ENCODE measurements around the gene ACTMAP.
A peak's percentile ranks its signal among the peaks of the same experiment; 100 is the strongest.
"Not testable (repeated sequence)": the region's sequence is repeated elsewhere in the genome, so short reads cannot be mapped to it uniquely, and the experiment has no call there.

The ACTMAP gene

DNA sequence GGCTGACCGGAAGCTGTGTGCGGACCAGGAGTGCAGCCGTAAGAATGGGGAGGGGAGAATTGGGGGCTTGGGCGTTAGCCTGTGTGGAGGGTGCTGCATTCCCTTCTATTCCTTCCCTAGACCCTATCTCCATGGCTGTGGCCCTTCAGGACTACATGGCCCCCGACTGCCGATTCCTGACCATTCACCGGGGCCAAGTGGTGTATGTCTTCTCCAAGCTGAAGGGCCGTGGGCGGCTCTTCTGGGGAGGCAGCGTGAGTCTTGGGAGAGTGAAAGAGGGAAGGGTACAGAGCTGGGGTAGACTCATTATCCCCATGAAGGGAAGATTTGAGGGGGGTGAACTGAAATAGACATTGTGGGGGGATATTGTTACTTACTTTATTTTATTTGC is 25.4 kb upstream of the ACTMAP start:
- DNase-seq = no peak

DNA sequence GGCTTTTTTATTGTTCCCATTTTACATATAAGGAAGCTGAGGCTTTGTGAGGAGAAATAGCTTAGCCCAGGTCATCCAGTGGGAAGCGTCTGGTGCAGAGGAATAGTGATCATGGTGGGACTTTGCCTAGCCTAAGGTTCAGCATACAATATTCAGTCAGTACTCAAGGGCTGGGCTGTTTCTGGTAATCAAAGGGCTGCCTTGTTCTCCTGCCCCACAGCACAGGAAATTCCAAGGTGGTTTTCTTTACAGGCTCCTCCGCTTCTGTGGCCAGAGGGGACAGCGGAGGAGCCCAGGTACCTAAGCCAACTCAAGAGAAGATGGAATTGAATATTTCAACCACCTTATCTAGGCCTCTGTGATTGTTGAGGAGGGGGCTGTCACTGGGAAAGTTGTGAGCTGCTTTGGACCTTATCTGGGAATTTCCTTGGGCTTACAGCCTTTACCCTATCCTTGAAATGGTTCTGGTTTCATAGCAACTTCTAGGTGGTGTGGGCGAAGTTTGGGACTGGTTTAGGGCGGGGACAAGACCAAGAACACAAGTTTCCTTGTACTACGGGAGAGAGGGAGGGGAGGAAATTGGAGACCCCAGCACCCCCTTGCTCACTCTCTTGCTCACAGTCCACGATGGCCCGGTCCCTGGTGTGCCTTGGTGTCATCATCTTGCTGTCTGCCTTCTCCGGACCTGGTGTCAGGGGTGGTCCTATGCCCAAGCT is 24.8 kb upstream of the ACTMAP start, which contains the start of gene MIA:
TSS of gene MIA (plus strand) at position 606 of the 716 bp plus-strand sequence. CDS start at position 628, 22 bp downstream.
- no peak for DNase-seq

DNA sequence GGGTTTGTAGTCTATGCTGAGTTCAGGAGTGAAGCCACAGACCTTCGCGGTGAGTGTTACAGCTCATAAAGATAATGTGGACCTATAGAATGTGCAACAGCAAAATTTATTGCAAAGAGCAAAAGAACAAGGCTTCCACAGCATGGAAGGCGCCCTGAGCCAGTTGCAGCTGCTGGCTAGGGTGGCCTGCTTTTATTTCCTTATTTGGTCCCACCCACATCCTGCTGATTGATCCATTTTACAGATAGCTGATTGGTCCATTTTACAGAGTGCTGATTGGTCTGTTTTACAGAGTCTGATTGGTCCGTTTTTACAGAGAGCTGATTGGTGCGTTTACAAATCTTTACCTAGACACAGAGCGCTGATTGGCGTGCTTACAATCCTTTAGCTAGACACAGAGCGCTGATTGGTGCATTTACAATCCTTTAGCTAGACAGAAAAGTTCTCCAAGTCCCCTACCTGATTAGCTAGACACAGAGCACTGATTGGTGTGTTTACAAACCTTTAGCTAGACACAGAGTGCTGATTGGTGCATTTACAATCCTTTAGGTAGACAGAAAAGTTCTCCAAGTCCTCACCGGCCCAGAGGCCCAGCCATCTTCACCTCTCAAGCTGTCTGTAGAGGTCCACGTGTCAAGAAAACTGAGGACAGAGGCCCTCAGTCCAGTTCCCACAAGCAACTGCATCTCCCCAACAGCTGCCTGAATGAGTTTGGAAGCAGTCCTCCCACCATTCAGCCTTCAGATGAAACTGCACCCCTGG is 21.0 kb upstream of the ACTMAP start:
- DNase-seq = peak; percentile 8

DNA sequence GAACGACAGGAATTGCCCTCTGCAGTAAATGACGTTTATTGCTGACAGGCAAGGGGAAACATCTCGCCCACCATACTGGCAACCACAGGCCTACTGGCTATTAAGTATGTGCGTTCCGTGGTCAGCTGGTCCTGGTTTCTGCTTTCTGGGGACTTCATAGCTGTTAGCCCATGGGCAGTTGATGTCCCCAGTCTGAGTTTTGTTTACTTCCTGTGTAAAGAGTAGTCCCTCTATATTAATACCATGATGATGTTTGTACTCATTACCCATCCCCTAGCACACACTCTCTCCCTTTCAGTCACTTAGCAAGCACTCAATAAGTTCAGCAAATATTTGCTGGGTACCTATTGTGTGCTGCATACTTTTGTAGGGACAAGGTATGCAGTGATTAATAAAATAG is 18.6 kb upstream of the ACTMAP start:
- no peak for DNase-seq

DNA sequence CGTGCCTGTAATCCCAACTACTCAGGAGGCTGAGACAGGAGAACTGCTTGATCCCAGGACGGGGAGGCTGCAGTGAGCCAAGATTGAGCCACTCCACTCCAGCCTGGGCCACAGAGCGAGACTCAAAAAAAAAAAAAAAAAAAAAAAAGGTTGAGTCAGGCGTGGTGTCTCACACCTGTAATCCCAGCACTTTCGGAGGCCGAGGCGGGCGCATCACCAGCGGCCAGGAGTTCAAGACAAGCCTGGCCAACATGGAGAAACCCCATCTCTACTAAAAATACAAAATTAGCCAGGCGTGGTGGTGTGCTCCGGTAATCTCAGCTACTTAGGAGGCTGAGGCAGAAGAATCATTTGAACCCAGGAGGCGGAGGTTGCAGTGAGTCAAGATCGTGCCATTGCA is 16.1 kb upstream of the ACTMAP start:
- DNase-seq = not testable (repeated sequence)

DNA sequence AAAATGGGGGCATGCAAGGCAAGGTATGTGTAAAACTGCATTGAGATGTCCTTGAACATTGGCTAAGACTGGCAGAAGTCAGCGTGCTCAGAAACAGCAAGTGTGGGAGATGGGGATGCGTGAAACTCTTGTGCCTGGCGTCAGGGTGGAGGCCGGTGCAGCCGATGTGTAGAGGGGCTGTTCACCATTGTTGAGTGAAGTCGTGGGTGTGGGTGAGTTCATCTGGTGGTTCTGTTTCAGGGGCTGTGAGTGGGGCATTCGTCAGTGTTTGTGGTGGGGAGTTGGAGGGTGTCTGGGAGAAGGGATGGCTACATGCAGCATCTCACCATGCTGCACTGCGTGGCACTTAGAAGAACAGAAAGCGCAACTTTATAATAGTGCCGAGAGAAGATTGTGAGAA is 13.7 kb upstream of the ACTMAP start:
- no peak for DNase-seq

DNA sequence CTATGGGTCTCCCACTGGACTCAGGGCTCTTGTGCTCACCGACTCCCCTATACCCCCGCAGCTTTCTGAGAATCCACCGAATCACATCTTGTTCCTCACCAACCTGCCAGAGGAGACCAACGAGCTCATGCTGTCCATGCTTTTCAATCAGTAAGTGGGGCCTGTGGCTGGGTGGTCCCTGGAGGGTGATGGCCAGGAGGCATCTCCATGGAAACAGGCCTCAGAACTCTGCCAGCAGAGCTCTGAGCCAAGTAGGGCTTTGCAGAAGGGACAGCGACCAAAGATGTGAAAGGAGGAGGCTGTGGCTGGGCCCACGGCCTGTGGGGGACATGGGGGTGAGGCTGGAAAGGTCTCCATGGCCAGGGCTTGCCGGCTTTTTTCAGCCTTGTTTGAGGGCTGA is 13.2 kb upstream of the ACTMAP start:
- DNase-seq = no peak

DNA sequence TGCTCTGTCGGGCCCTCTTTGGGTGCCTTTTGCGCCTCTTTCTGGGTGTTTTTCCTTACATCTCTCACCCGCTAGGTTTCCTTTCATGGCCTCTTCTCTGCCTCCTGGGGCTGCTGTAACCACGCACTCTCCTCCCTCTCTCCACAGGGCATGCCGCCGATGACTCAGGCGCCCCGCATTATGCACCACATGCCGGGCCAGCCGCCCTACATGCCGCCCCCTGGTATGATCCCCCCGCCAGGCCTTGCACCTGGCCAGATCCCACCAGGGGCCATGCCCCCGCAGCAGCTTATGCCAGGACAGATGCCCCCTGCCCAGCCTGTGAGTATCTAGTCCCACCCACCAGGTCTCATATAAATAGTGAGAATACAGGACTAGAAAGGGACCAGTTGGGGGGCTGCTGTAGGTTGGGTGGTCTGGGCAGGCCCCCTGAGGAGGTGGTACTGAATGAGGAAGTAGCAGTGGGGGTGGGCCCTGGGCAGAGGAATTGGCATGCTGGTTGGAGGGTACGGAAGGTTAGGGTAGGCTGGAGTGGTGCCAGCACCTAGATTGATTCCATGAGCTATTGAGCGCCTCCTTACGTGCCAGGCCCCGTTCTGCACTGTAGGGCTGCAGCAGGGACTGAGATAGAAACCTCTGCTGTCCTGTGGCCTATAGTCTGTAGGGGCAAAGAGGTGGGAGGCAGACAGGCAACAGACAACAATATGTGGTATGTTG is 12.6 kb upstream of the ACTMAP start:
- no peak for DNase-seq

DNA sequence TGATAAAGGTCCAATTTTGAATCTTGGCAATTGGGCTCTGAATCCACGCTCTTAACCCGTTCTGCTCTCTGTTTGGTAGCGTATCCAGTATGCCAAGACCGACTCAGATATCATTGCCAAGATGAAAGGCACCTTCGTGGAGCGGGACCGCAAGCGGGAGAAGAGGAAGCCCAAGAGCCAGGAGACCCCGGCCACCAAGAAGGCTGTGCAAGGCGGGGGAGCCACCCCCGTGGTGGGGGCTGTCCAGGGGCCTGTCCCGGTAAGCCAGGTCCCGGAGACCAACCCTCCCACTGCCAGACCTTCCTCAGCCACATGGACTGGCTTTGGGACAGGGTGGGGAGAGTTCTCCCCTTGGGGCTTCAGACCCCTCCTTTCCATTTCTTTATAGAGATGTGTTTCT is 9.1 kb upstream of the ACTMAP start:
- no peak for DNase-seq

DNA sequence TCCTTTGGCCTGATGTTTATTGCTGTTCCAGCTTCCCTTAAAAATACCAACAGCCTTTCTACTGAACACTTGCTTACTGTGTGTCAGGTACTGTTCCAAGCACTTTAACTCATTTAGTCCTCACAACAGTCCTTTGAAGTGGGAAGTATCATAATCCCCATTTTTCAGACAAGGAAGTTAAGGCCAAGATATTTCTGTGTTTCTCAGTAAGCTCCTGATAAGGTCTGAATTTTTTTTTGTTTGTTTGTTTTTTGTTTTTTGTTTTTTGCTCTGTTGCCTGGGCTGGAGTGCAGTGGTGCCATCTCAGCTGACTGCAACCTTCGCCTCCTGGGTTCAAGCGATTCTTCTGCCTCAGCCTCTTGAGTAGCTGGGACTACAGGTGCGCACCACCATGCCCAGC is 8.2 kb upstream of the ACTMAP start:
- DNase-seq = no peak

DNA sequence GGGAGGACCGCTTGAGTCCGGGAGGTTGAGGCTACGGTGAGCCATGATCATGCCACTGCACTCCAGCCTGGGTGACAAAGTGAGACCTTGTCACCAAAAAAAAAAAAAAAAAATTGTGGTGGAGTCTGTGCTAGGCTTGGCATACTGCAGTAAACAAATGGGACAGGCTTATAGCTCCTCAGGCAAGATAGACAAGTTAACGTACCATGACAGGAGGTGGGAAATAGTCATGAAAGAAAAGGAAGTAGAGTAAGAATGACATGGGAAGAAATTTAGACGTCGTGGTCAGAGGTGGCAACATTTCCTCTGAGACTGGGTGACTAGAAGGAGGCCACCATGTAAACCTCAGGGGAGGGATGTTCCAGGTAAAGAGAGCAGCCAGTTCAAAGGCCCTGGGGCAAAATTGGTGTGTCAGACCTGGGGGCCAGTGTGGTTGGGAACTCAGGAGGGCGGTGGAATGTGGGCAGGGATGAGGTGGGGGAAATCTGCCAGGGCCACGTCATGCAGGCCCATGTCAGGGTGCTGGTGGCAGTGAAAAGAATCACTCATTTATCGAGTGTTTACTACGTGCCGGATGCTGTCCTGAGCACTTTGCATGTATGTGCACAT is 6.3 kb upstream of the ACTMAP start:
- no peak for DNase-seq

DNA sequence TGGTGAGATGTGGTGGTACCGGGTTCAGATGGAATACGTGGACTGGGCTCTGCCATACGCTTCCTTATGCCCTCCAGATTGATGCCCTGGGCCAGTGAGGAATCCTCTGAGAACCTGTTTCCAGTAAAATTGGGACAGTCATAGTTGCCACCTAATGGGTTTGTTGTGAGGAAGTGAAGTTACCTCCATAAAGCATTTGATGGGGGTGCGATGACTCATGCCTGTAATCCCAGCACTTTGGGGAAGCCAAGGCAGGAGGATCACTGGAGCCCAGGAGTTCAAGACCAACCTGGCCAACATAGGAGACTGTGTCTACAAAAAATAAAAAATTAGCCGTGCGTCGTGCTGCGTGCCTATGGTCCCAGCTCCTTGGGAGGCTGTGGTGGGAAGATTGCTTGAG is 5.5 kb upstream of the ACTMAP start:
- DNase-seq = no peak

DNA sequence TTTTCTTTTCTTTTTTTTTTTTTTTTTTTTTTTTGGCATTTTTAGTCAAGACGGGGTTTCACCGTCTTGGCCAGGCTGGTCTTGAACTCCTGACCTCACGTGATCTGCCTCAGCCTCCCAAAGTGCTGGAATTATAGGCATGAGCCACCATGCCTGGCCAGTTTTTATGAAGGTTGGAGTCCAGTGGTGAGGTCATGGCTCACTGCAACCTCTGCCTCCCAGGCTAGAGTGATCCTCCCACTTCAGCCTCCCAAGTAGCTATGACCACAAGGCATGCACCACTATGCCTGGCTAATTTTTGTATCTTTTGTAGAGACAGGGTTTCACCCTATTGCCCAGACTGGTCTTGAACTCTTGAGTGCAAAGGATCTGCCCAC is 5.0 kb upstream of the ACTMAP start:
- no peak for DNase-seq

DNA sequence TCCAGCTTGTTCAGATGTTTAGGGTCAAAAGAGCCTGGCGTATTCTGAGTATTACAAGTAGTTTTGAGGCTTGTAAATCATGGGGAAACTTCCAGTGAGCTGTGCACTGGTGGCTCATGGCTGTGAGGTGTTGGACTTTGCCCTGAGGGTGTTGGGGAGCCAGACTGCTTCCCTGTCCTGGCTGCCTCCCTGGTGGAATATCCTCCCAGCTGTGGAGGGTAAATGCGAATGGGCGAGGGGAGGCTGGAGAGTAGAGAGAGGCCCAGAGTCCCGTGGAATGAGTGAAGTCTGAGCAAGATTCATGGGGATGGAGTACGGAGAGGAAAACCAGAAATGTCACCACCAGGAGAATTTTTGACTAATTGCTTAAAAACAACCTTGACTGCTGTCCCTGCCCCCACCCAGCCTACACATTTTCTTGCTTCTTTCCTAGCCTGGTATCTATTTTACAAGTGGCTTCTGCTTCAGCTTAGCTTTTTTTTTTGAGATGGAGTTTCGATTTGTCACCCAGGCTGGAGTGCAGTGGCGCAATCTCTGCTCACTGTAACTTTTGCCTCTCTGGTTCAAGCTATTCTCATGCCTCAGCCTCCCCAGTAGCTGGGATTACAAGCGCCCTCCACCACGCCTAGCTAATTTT is 4.5 kb upstream of the ACTMAP start:
- peak; percentile 39 for DNase-seq

DNA sequence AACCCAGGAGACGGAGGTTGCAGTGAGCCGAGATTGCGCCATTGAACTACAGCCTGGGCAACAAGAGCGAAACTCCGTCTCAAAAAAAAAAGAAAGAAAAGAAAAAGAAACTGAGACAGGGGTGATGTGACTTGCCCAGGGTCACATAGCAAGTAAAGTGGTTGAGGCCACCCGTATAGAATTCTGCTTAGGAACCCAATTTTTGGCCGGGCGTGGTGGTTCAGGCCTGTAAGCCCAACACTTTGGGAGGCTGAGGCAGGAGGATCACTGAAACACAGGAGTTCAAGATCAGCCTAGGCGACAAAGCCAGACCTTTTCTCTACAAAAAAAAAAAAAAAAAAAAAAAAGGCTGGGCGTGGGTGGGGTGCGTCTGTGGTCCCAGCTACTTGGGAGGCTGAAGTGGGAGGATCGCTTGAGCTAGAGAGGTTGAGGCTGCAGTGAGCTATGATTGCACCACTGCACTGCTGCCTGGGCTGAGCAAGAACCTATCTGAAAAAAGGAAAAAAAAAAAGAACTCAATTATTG is 2.0 kb upstream of the ACTMAP start:
- DNase-seq = no peak

DNA sequence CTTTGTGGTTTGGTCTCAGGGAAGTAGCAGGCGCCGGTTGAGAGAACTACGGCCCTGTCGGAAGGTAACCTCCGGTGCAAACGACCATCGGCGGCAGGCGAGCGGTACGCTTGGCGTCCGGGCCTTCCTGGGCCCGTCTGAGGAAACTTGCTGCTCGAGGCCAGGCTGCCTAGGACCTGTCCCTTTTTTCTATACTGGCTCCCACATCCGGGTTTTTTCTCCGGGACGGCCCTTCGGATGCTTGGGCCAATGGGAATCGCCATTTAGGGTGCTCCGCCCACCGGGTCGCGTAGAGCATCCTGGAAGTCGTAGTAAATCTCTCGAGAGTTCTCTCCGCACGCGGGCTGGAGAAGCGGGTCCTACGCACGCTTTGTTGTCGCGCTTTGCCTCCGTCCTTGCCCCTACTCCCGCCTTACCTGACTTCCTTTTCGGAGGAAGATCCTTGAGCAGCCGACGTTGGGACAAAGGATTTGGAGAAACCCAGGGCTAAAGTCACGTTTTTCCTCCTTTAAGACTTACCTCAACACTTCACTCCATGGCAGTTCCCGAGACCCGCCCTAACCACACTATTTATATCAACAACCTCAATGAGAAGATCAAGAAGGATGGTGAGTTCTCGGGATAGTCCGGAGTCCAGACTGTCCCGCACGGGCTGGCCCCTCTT is 729 bp upstream of the ACTMAP start, which contains the start of gene SNRPA:
TSS of gene SNRPA (plus strand) at position 330 of the 664 bp plus-strand sequence. CDS start at position 536, 206 bp downstream.
- peak; percentile 98 for DNase-seq

DNA sequence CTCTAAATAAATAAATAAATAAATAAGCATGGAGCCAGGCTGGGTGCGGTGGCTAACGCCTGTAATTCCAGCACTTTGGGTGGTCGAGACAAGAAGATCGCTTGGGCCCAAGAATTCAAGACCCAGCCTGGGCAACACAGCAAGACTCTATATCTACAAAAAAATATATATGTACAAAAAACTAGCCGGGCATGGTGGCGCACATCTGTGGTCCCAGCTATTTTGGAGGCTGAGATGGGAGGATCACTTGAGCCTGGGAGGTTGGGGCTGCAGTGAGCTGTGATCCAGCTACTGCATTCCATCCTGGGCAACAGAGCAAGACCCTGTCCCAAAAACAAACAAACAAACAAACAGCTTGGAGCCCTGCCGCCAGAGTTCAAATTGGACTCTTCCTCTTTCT is 2.7 kb downstream of the ACTMAP start:
- DNase-seq = no peak

DNA sequence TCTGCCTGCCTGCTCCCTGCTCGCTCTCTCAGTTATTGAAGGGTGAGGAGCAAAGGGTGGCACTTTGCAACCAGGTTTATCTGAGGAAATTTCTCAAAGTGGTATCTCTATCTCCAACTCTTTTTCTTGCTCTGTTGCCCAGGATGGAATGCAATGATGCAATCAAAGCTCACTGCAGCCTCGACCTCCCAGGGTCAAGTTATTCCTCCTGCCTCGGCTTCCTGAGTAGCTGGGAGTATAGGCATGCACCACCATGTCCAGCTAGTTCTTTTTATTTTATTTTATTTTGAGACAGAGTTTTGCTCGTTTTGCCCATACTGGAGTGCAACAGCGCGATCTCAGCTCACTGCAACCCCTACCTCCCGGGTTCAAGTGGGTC is 4.9 kb downstream of the ACTMAP start:
- peak; percentile 69 for DNase-seq

DNA sequence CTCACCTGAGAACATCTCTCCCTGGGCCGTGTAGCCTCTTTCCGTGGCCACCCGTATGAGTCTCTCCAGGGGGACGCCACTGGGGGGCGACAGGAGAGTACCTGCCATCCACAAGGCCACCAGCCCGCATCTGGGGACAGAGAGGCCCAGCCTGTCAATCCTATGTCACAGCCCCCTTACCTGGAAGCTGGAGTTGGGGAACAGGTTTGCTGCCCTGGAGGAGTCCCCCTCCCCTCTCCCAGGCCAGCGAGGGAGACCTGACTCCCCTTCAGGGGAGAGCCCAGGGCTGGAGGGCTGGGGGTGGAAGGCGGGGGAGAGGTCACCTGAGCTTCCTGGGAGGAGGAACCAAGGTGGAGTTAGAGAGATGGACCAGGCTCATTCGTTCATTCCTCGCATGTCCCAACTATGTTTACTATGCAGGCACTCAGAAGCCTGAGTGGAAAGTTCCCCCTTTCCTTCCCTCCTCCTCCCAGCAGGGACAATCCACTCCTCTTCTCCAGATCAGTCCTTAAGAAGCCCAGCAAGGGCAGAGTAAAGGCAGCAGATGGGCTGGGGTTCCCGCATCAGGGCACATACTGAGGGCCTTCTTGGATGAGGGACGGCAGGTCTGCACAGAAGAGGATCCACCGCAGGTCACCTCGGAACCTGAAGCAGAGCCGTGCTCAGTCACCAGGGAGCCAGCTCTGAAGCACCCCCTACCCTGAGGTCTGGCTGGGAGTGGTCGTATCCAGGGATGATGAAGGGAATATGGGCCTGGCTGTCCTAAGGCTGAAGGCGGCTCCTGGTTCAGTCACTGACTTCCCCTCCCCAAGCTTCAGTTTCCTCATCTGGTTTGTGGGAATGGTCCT is 5.5 kb downstream of the ACTMAP start:
- peak; percentile 10 for DNase-seq

DNA sequence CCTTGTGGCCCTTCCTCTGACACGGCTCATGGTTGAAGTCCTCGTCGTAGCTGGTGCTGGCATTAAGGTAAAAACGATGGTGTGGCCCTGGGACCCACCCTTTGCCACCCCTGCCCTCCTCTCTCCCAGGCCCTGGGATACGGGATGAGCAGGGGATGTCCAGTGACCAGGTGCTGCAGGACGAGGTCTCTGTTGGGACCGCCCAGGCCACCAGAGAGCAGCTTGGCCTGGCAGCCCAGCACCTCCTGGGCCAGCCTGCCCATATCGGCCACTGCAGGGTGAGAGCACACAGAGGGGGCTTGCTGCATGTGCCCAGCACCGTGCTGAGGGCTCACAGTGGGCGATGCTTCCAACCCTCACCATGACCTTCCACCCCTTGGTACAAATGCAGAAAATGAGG is 6.4 kb downstream of the ACTMAP start:
- DNase-seq = no peak

DNA sequence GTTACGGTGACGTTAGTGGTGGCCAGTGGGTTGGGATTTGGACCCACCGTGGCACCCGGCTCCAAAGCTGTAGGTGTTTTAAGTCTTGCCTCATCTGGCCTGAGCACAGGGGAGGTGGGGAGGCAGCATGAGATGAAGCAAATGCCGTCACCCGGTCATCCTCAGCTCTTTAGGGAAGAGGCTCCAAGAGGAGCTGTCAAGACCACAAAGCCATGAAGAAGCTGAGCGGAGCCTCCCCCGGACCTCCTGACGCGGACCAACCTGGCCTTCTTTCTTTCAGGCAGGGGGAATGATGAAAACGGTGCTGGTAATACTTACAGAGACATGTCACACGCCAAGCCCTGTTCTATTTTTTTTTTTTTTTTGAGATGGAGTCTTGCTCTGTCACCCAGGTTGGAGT is 7.4 kb downstream of the ACTMAP start:
- no peak for DNase-seq

Measured in fibroblast of upper back skin (primary cell).